Measurements from ENCODE around the gene SMAGP. TPM values are rescaled to one million over a fixed set of nuclear protein-coding genes. Genes with fewer than 3 reads are reported as not detected.

SMAGP gene
- total and polyA plus RNA-seq, 4 donors, result 2.4 to 6.4 (median 4.2) TPM

DNA sequence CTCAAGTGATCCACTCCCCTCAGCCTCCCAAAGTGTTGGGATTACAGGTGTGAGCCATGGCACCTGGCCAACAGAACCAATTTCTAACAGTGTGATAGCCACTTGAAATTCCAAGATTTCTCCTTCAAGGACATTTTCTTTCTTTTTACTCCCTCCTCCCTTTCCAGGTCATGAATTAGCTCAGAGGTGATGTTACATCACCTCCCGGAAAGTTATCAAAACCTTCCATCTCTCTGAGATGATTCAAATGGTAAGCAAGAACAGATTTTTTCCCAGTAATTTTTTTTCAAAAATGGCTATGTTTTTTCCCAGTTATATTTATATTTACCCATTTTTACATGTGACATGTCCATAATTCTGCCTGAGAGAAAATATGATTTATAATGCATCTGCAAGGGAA lies 15.6 kb upstream of the SMAGP start:
- 50% methylated on average over 1 of the region's 1 CpG for WGBS
- H3K27ac ChIP-seq (ENCODE audit: low read depth in 1 of 2, low read length in 2 of 2), result no peak overlapping the region
- H3K27me3 ChIP-seq (ENCODE audit: control insufficient read depth in 4 of 4, insufficient read depth in 4 of 4, low read length in 3 of 4), result no peaks in the 10 kb centered on the region
- H3K36me3 ChIP-seq (ENCODE audit: control insufficient read depth in 4 of 4, insufficient read depth in 3 of 4, low read depth in 1 of 4, low read length in 3 of 4), result no peaks in the 10 kb centered on the region
- no peak for TF ChIP-seq JUND (IDR thresholded peaks at IDR 0.05)
- TF ChIP-seq, protein P1, sequence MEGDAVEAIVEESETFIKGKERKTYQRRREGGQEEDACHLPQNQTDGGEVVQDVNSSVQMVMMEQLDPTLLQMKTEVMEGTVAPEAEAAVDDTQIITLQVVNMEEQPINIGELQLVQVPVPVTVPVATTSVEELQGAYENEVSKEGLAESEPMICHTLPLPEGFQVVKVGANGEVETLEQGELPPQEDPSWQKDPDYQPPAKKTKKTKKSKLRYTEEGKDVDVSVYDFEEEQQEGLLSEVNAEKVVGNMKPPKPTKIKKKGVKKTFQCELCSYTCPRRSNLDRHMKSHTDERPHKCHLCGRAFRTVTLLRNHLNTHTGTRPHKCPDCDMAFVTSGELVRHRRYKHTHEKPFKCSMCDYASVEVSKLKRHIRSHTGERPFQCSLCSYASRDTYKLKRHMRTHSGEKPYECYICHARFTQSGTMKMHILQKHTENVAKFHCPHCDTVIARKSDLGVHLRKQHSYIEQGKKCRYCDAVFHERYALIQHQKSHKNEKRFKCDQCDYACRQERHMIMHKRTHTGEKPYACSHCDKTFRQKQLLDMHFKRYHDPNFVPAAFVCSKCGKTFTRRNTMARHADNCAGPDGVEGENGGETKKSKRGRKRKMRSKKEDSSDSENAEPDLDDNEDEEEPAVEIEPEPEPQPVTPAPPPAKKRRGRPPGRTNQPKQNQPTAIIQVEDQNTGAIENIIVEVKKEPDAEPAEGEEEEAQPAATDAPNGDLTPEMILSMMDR (IDR thresholded peaks at IDR 0.05; ENCODE audit: low read depth, low read length, missing input control), result no peak
- H3K4me3 ChIP-seq (ENCODE audit: low read depth in 1 of 3, low read length in 3 of 3), result no peak overlapping the region
- no peaks in the 10 kb centered on the region for H3K4me1 ChIP-seq (ENCODE audit: control insufficient read depth in 4 of 4, insufficient read depth in 4 of 4, low read length in 3 of 4)
- DNase-seq (ENCODE audit: low spot score), result no peak
- no peaks in the 10 kb centered on the region for H3K9me3 ChIP-seq (ENCODE audit: control insufficient read depth in 4 of 4, low read length in 3 of 4)
- no peak overlapping the region for H3K9ac ChIP-seq (ENCODE audit: low read depth in 1 of 2, low read length in 2 of 2)

DNA sequence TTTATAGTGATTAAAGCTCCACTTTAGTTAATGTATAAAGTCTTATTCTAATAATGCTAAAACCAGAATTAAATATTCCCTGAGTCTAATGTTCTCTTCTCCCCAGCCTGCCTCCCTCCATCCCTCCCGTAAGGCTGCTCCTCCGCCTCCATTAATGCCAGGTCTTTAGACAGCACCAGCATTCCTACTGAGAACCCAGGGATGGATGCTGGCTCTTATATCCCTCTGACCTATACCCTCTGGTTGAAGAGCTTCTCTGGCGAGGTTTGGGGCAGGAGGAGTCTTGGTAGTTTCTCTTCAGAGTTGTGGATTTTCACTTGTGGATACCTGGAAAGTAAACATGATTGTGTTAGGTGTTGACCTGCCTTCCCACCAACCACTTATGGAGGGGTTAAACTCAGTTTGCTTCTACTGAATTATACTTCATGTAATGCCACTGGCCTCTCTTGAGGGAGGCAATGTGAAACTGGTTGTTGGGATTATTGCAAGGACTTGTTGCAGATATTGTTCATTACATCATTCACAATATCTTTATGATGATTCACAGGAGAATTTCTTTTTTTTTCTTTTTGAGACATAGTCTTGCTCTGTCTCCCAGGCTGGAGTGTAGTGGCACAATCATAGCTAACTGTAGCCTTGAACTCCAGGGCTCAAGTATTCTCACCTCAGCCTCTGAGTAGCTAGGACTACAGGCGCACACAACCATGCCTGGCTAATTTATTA lies 11.1 kb upstream of the SMAGP start:
- 94% methylated on average over 4 of the region's 4 CpGs for WGBS

More for the DNA sequence above, 11.1 kb upstream of the SMAGP start:
- TF ChIP-seq HNF4A (conservative IDR thresholded peaks at IDR 0.05) (no peak), SP1 (IDR thresholded peaks at IDR 0.05) (no peak), TAF1 (conservative IDR thresholded peaks at IDR 0.05) (no peak), GABPA (IDR thresholded peaks at IDR 0.05 in 1 of 2, conservative IDR thresholded peaks at IDR 0.05 in 1 of 2) (no peak), NR2F2 (IDR thresholded peaks at IDR 0.05) (no peak), YY1 (IDR thresholded peaks at IDR 0.05) (no peak), FOXA2 (IDR thresholded peaks at IDR 0.05) (no peak), FOXA1 (IDR thresholded peaks at IDR 0.05) (no peak), JUND (IDR thresholded peaks at IDR 0.05) (no peak), HNF4G (IDR thresholded peaks at IDR 0.05) (no peak), RXRA (IDR thresholded peaks at IDR 0.05) (no peak)
- TF ChIP-seq, protein P2, sequence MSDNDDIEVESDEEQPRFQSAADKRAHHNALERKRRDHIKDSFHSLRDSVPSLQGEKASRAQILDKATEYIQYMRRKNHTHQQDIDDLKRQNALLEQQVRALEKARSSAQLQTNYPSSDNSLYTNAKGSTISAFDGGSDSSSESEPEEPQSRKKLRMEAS (IDR thresholded peaks at IDR 0.05), result no peak
- TF ChIP-seq, protein P3, sequence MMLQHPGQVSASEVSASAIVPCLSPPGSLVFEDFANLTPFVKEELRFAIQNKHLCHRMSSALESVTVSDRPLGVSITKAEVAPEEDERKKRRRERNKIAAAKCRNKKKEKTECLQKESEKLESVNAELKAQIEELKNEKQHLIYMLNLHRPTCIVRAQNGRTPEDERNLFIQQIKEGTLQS (IDR thresholded peaks at IDR 0.05), result no peak
- TF ChIP-seq, protein P4, sequence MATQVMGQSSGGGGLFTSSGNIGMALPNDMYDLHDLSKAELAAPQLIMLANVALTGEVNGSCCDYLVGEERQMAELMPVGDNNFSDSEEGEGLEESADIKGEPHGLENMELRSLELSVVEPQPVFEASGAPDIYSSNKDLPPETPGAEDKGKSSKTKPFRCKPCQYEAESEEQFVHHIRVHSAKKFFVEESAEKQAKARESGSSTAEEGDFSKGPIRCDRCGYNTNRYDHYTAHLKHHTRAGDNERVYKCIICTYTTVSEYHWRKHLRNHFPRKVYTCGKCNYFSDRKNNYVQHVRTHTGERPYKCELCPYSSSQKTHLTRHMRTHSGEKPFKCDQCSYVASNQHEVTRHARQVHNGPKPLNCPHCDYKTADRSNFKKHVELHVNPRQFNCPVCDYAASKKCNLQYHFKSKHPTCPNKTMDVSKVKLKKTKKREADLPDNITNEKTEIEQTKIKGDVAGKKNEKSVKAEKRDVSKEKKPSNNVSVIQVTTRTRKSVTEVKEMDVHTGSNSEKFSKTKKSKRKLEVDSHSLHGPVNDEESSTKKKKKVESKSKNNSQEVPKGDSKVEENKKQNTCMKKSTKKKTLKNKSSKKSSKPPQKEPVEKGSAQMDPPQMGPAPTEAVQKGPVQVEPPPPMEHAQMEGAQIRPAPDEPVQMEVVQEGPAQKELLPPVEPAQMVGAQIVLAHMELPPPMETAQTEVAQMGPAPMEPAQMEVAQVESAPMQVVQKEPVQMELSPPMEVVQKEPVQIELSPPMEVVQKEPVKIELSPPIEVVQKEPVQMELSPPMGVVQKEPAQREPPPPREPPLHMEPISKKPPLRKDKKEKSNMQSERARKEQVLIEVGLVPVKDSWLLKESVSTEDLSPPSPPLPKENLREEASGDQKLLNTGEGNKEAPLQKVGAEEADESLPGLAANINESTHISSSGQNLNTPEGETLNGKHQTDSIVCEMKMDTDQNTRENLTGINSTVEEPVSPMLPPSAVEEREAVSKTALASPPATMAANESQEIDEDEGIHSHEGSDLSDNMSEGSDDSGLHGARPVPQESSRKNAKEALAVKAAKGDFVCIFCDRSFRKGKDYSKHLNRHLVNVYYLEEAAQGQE (IDR thresholded peaks at IDR 0.05), result no peak
- no peak for DNase-seq (ENCODE audit: low spot score)
- Histone ChIP-seq H3K9me3 (ENCODE audit: control insufficient read depth in 4 of 4, low read length in 3 of 4) (no peaks in the 10 kb centered on the region), H3K4me3 (ENCODE audit: low read depth in 1 of 3, low read length in 3 of 3) (no peak overlapping the region), H3K36me3 (ENCODE audit: control insufficient read depth in 4 of 4, insufficient read depth in 3 of 4, low read depth in 1 of 4, low read length in 3 of 4) (no peaks in the 10 kb centered on the region), H3K27me3 (ENCODE audit: control insufficient read depth in 4 of 4, insufficient read depth in 4 of 4, low read length in 3 of 4) (no peaks in the 10 kb centered on the region), H3K27ac (ENCODE audit: low read depth in 1 of 2, low read length in 2 of 2) (no peak overlapping the region), H3K9ac (ENCODE audit: low read depth in 1 of 2, low read length in 2 of 2) (no peak overlapping the region), H3K4me1 (ENCODE audit: control insufficient read depth in 4 of 4, insufficient read depth in 4 of 4, low read length in 3 of 4) (no peaks in the 10 kb centered on the region)

Data from liver (tissue), 9 donors.